ENCODE measurements around the gene HMGN5. TPM values are rescaled to one million over a fixed set of nuclear protein-coding genes. Genes with fewer than 3 reads are reported as not detected.

The HMGN5 gene
- total RNA-seq, 1 experiment from 2014 or later = 21.7 TPM

DNA sequence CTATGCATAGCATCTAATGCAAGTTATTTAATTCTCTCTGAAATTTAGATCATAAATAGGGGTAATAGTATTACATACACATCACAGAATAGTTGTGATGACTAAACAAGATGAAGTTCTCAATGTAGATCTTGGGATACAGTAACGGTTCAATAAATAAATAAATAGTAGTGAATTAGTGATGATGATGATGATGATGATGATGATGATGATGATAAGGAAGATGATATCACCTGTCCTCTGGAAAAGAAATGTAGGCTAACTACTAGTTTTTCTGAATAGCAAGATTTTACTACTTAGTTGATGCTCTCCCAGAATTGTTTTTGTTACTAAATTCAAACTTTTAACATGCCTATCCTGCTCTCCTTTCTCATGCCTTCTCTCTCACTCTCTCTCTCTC lies 30.5 kb upstream of the HMGN5 start (continued):
- TF ChIP-seq, protein P1, sequence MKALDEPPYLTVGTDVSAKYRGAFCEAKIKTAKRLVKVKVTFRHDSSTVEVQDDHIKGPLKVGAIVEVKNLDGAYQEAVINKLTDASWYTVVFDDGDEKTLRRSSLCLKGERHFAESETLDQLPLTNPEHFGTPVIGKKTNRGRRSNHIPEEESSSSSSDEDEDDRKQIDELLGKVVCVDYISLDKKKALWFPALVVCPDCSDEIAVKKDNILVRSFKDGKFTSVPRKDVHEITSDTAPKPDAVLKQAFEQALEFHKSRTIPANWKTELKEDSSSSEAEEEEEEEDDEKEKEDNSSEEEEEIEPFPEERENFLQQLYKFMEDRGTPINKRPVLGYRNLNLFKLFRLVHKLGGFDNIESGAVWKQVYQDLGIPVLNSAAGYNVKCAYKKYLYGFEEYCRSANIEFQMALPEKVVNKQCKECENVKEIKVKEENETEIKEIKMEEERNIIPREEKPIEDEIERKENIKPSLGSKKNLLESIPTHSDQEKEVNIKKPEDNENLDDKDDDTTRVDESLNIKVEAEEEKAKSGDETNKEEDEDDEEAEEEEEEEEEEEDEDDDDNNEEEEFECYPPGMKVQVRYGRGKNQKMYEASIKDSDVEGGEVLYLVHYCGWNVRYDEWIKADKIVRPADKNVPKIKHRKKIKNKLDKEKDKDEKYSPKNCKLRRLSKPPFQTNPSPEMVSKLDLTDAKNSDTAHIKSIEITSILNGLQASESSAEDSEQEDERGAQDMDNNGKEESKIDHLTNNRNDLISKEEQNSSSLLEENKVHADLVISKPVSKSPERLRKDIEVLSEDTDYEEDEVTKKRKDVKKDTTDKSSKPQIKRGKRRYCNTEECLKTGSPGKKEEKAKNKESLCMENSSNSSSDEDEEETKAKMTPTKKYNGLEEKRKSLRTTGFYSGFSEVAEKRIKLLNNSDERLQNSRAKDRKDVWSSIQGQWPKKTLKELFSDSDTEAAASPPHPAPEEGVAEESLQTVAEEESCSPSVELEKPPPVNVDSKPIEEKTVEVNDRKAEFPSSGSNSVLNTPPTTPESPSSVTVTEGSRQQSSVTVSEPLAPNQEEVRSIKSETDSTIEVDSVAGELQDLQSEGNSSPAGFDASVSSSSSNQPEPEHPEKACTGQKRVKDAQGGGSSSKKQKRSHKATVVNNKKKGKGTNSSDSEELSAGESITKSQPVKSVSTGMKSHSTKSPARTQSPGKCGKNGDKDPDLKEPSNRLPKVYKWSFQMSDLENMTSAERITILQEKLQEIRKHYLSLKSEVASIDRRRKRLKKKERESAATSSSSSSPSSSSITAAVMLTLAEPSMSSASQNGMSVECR (CRISPR knock-in tag; IDR thresholded peaks at IDR 0.05; ENCODE audit: borderline replicate concordance) = no peak
- TF ChIP-seq, protein P2, sequence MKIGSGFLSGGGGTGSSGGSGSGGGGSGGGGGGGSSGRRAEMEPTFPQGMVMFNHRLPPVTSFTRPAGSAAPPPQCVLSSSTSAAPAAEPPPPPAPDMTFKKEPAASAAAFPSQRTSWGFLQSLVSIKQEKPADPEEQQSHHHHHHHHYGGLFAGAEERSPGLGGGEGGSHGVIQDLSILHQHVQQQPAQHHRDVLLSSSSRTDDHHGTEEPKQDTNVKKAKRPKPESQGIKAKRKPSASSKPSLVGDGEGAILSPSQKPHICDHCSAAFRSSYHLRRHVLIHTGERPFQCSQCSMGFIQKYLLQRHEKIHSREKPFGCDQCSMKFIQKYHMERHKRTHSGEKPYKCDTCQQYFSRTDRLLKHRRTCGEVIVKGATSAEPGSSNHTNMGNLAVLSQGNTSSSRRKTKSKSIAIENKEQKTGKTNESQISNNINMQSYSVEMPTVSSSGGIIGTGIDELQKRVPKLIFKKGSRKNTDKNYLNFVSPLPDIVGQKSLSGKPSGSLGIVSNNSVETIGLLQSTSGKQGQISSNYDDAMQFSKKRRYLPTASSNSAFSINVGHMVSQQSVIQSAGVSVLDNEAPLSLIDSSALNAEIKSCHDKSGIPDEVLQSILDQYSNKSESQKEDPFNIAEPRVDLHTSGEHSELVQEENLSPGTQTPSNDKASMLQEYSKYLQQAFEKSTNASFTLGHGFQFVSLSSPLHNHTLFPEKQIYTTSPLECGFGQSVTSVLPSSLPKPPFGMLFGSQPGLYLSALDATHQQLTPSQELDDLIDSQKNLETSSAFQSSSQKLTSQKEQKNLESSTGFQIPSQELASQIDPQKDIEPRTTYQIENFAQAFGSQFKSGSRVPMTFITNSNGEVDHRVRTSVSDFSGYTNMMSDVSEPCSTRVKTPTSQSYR (CRISPR knock-in tag; IDR thresholded peaks at IDR 0.05) = no peak
- TF ChIP-seq NFE2L1 (CRISPR knock-in tag; IDR thresholded peaks at IDR 0.05) = no peak
- TF ChIP-seq, protein P3, sequence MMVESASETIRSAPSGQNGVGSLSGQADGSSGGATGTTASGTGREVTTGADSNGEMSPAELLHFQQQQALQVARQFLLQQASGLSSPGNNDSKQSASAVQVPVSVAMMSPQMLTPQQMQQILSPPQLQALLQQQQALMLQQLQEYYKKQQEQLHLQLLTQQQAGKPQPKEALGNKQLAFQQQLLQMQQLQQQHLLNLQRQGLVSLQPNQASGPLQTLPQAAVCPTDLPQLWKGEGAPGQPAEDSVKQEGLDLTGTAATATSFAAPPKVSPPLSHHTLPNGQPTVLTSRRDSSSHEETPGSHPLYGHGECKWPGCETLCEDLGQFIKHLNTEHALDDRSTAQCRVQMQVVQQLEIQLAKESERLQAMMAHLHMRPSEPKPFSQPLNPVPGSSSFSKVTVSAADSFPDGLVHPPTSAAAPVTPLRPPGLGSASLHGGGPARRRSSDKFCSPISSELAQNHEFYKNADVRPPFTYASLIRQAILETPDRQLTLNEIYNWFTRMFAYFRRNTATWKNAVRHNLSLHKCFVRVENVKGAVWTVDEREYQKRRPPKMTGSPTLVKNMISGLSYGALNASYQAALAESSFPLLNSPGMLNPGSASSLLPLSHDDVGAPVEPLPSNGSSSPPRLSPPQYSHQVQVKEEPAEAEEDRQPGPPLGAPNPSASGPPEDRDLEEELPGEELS (CRISPR knock-in tag; IDR thresholded peaks at IDR 0.05) = no peak
- TF ChIP-seq SOX15 (CRISPR knock-in tag; IDR thresholded peaks at IDR 0.05) = no peak
- no peak for TF ChIP-seq NR3C1 (CRISPR knock-in tag; conservative IDR thresholded peaks at IDR 0.05; ENCODE audit: low read depth)

DNA sequence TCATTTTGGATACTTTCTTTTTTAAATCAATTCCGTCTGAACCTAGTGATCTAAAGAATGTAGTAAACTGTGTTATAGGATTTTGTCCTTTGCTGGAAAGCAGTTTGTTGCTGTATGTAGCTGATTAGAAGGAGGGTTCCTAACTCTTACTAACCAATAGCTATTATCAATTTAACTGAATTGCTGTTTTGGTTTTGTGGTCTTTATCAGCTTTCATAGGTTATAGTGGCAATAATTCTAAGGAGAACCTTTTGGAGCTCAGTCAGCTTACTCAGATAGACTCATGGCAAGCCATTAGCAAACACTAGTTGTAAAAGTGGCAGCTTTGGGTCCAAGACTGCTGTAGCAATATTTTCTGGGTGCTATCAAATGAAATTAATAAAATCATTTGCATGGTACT lies 29.8 kb upstream of the HMGN5 start:
- Mint-ChIP-seq H3K27me3 (ENCODE audit: low read depth) (no peaks in the 10 kb centered on the region), H3K4me1 (peaks cover 40% of the 10 kb centered on the region), H3K36me3 (no peaks in the 10 kb centered on the region), H3K4me3 (no peak overlapping the region), H3K9me3 (no peaks in the 10 kb centered on the region; the same call in 1 of the 2 replicates), H3K27ac (no peak overlapping the region)
- no peak for ATAC-seq
- TF ChIP-seq SMAD3 (CRISPR knock-in tag; IDR thresholded peaks at IDR 0.05; ENCODE audit: borderline replicate concordance) (no peak), CBFB (CRISPR knock-in tag; IDR thresholded peaks at IDR 0.05; ENCODE audit: low read depth) (no peak), JUN (CRISPR knock-in tag; IDR thresholded peaks at IDR 0.05) (no peak), FOXK1 (CRISPR knock-in tag; IDR thresholded peaks at IDR 0.05) (no peak), NR2C2 (CRISPR knock-in tag; IDR thresholded peaks at IDR 0.05) (no peak), TEAD4 (CRISPR knock-in tag; IDR thresholded peaks at IDR 0.05) (no peak), NFE2L1 (CRISPR knock-in tag; IDR thresholded peaks at IDR 0.05) (no peak), EMX1 (CRISPR knock-in tag; IDR thresholded peaks at IDR 0.05) (no peak), CREB1 (CRISPR knock-in tag; IDR thresholded peaks at IDR 0.05) (no peak)
- TF ChIP-seq, protein P1 (CRISPR knock-in tag; IDR thresholded peaks at IDR 0.05; ENCODE audit: borderline replicate concordance) = no peak
- TF ChIP-seq, protein P4, sequence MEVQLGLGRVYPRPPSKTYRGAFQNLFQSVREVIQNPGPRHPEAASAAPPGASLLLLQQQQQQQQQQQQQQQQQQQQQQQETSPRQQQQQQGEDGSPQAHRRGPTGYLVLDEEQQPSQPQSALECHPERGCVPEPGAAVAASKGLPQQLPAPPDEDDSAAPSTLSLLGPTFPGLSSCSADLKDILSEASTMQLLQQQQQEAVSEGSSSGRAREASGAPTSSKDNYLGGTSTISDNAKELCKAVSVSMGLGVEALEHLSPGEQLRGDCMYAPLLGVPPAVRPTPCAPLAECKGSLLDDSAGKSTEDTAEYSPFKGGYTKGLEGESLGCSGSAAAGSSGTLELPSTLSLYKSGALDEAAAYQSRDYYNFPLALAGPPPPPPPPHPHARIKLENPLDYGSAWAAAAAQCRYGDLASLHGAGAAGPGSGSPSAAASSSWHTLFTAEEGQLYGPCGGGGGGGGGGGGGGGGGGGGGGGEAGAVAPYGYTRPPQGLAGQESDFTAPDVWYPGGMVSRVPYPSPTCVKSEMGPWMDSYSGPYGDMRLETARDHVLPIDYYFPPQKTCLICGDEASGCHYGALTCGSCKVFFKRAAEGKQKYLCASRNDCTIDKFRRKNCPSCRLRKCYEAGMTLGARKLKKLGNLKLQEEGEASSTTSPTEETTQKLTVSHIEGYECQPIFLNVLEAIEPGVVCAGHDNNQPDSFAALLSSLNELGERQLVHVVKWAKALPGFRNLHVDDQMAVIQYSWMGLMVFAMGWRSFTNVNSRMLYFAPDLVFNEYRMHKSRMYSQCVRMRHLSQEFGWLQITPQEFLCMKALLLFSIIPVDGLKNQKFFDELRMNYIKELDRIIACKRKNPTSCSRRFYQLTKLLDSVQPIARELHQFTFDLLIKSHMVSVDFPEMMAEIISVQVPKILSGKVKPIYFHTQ (CRISPR knock-in tag; IDR thresholded peaks at IDR 0.05) = no peak
- TF ChIP-seq, protein P5, sequence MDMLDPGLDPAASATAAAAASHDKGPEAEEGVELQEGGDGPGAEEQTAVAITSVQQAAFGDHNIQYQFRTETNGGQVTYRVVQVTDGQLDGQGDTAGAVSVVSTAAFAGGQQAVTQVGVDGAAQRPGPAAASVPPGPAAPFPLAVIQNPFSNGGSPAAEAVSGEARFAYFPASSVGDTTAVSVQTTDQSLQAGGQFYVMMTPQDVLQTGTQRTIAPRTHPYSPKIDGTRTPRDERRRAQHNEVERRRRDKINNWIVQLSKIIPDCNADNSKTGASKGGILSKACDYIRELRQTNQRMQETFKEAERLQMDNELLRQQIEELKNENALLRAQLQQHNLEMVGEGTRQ (CRISPR knock-in tag; IDR thresholded peaks at IDR 0.05) = no peak
- CTCF ChIA-PET = interaction anchor here (1.5 kb wide), 1 partner anchor 146 kb away, joined by 3 read pairs; no protein-coding TSS in a partner anchor
- DNase-seq (ENCODE audit: low spot score) = no peak
- POLR2A ChIA-PET = no interaction called here

All from WTC11 (cell line).